ENCODE results near the gene RAVER1.

Gene RAVER1

DNA sequence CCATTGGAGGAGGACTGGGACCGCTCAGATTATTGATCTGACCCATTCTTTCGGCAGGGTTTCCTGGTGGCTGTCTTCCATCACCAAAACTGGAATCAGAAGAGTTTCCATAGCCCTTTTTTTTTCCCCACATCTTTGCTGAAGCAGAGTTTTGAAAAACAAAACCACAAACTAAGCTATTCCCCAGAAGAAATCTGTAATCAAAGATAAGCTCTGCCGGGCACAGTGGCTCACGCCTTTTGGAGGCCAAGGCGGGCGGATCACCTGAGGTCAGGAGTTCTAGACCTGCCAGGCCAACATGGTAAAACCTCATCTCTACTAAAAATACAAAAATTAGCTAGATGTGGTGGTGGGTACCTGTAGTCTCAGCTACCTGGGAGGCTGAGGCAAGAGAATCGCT lies 66.6 kb downstream of the RAVER1 start:
- no peak for DNase-seq

All from suppressor macrophage treated with lipopolysaccharide for 4 hours (primary cell).